OCI-LY1 (cell line): ENCODE measurements around the gene DGKG.
A peak's percentile ranks its signal among the peaks of the same experiment; 100 is the strongest.

Experiments used
- H2AFZ ChIP-seq: fragments of 200-600 bp; sonication (generic), shearing (Covaris generic); 2 replicates; pipeline ENCODE4 v1.6.0; 2014; ENCODE audit warnings: antibody characterized with exemption, mild to moderate bottlenecking, low read length
- H3F3A ChIP-seq: fragments of 200-600 bp; sonication (generic), shearing (Covaris generic); 2 replicates; pipeline ENCODE4 v1.6.0; 2014; ENCODE audit warnings: mild to moderate bottlenecking, antibody characterized with exemption, low read length, moderate library complexity; ENCODE audit not compliant: insufficient read depth
- H3K27ac ChIP-seq: fragments of 200-600 bp; sonication (generic); 2 replicates; pipeline ENCODE4 v1.5.1; 2014; ENCODE audit warnings: low read length, mixed run types, mild to moderate bottlenecking, low read depth; ENCODE audit not compliant: poor library complexity, severe bottlenecking
- H3K27me3 ChIP-seq: fragments of 200-600 bp; sonication (generic); 2 replicates; pipeline ENCODE4 v1.6.0; 2014; ENCODE audit warnings: antibody characterized with exemption, mild to moderate bottlenecking, low read length, moderate library complexity; ENCODE audit not compliant: insufficient read depth
- H3K36me3 ChIP-seq: fragments of 200-600 bp; sonication (generic); 2 replicates; pipeline ENCODE4 v1.6.1; 2014; ENCODE audit warnings: mild to moderate bottlenecking, antibody characterized with exemption, low read length, moderate library complexity, mixed read lengths; ENCODE audit not compliant: insufficient read depth
- H3K4me1 ChIP-seq: fragments of 200-600 bp; sonication (generic); 2 replicates; pipeline ENCODE4 v1.5.1; 2014; ENCODE audit warnings: mild to moderate bottlenecking, low read length, moderate library complexity; ENCODE audit not compliant: insufficient read depth, severe bottlenecking
- H3K4me2 ChIP-seq: fragments of 200-600 bp; sonication (generic), shearing (Covaris generic); 2 replicates; pipeline ENCODE4 v1.6.1; 2014; ENCODE audit warnings: low read length
- H3K4me3 ChIP-seq: fragments of 200-600 bp; sonication (generic); 2 replicates; pipeline ENCODE4 v1.5.1; 2014; ENCODE audit warnings: low read length, low read depth, mild to moderate bottlenecking, mixed read lengths; ENCODE audit not compliant: poor library complexity, severe bottlenecking
- H3K79me2 ChIP-seq: fragments of 200-600 bp; shearing (Covaris generic); 2 replicates; pipeline ENCODE4 v1.6.1; 2016; ENCODE audit warnings: mixed run types, low read length, mixed read lengths; ENCODE audit not compliant: insufficient read depth
- H3K9ac ChIP-seq: fragments of 200-600 bp; sonication (generic), shearing (Covaris generic); 2 replicates; pipeline ENCODE4 v1.6.1; 2014; ENCODE audit warnings: mild to moderate bottlenecking, low read length, mixed read lengths
- H3K9me2 ChIP-seq: fragments of 200-600 bp; sonication (generic), shearing (Covaris generic); 2 replicates; pipeline ENCODE4 v1.6.1; 2014; ENCODE audit warnings: low read depth, mild to moderate bottlenecking, low read length, mixed read lengths
- H3K9me3 ChIP-seq: fragments of 200-600 bp; shearing (Covaris generic); 2 replicates; pipeline ENCODE4 v1.6.1; 2014; ENCODE audit warnings: low read length, mixed read lengths
- H4K20me1 ChIP-seq: fragments of 200-600 bp; sonication (generic), shearing (Covaris generic); 2 replicates; pipeline ENCODE4 v1.6.0; 2016; ENCODE audit warnings: mild to moderate bottlenecking, low read length; ENCODE audit not compliant: insufficient read depth
- CTCF ChIP-seq: fragments of 200-600 bp; sonication (generic), shearing (Covaris generic); IDR thresholded peaks from 2 replicates; pipeline ENCODE4 v1.5.1; 2017; ENCODE audit warnings: mild to moderate bottlenecking, antibody characterized with exemption, low read length, moderate library complexity, mixed read lengths
- EZH2 ChIP-seq: fragments of 200-600 bp; sonication (generic), shearing (Covaris generic); IDR thresholded peaks from 2 replicates; pipeline ENCODE4 v1.8.0; 2017; ENCODE audit warnings: borderline replicate concordance, mixed run types, mild to moderate bottlenecking, antibody characterized with exemption, low read length, moderate library complexity, mixed read lengths

DGKG gene

GRCh38 chr3:186210852-186211500 is 151.1 kb downstream of the DGKG start:
- no peak for TF ChIP-seq EZH2
- H3K4me3 ChIP-seq: no peak overlapping the region
- no peaks in the 10 kb centered on the region for H3K9me3 ChIP-seq
- H4K20me1 ChIP-seq: no peaks in the 10 kb centered on the region
- no peaks in the 10 kb centered on the region for H3K79me2 ChIP-seq
- no peak overlapping the region for H3K4me2 ChIP-seq
- H3K9me2 ChIP-seq: no peaks in the 10 kb centered on the region
- H3F3A ChIP-seq: no peaks in the 10 kb centered on the region
- no peak overlapping the region for H3K27ac ChIP-seq
- H3K27me3 ChIP-seq: no peaks in the 10 kb centered on the region
- H3K9ac ChIP-seq: no peak overlapping the region
- peaks cover 6% of the 10 kb centered on the region for H3K4me1 ChIP-seq
- no peak overlapping the region for H2AFZ ChIP-seq
- no peaks in the 10 kb centered on the region for H3K36me3 ChIP-seq

GRCh38 chr3:186209810-186210752 is 152.0 kb downstream of the DGKG start:
- Histone ChIP-seq H3K4me1 (peaks cover 6% of the 10 kb centered on the region), H3K4me3 (no peak overlapping the region), H3K4me2 (no peak overlapping the region), H4K20me1 (no peaks in the 10 kb centered on the region), H3F3A (no peaks in the 10 kb centered on the region), H3K9me3 (no peaks in the 10 kb centered on the region), H3K36me3 (no peaks in the 10 kb centered on the region), H2AFZ (no peak overlapping the region), H3K9me2 (no peaks in the 10 kb centered on the region), H3K9ac (no peak overlapping the region), H3K27me3 (no peaks in the 10 kb centered on the region), H3K79me2 (no peaks in the 10 kb centered on the region), H3K27ac (no peak overlapping the region)
- TF ChIP-seq CTCF (no peak), EZH2 (no peak)

GRCh38 chr3:186208296-186208989 is 153.6 kb downstream of the DGKG start:
- H3K4me3 ChIP-seq: no peak overlapping the region
- no peaks in the 10 kb centered on the region for H4K20me1 ChIP-seq
- H3K36me3 ChIP-seq: no peaks in the 10 kb centered on the region
- H3K9me2 ChIP-seq: no peaks in the 10 kb centered on the region
- no peaks in the 10 kb centered on the region for H3K9me3 ChIP-seq
- H3K4me1 ChIP-seq: peaks cover 6% of the 10 kb centered on the region
- H3K79me2 ChIP-seq: no peaks in the 10 kb centered on the region
- H3K9ac ChIP-seq: no peak overlapping the region
- H3K4me2 ChIP-seq: no peak overlapping the region
- no peak overlapping the region for H2AFZ ChIP-seq
- no peaks in the 10 kb centered on the region for H3K27me3 ChIP-seq
- no peaks in the 10 kb centered on the region for H3F3A ChIP-seq
- H3K27ac ChIP-seq: no peak overlapping the region
- TF ChIP-seq CTCF (peak; percentile 47; the same call in 1 of the 2 replicates), EZH2 (no peak)
